Uterus (tissue), 2 donors: Measurements from ENCODE around the gene SGMS1.

ENCODE experiments used
- CTCF ChIP-seq, 4 experiments: fragments of 200-600 bp in 2 of 4; fragments of 450-650 bp in 2 of 4; sonication (generic) in 2 of 4; IDR thresholded peaks; one replicate each; pipeline ENCODE4 v1.5.1; 2016 to 2019; ENCODE audit warnings: antibody characterized with exemption in 4 of 4, mild to moderate bottlenecking in 2 of 4, moderate library complexity in 1 of 4
- POLR2A ChIP-seq, 2 donors: fragments of 450-650 bp; IDR thresholded peaks; one replicate each; pipeline ENCODE4 v1.6.1; 2016; ENCODE audit warnings: antibody characterized with exemption in 2 of 2, mild to moderate bottlenecking in 1 of 2, moderate library complexity in 1 of 2

GRCh38 chr10:50557130-50557682, 66.5 kb downstream of the SGMS1 start:
- no peak for TF ChIP-seq CTCF (IDR thresholded peaks at IDR 0.05)
- TF ChIP-seq POLR2A (IDR thresholded peaks at IDR 0.05) = no peak
